Measurements from ENCODE around the gene RIOX2.

RIOX2 gene

DNA sequence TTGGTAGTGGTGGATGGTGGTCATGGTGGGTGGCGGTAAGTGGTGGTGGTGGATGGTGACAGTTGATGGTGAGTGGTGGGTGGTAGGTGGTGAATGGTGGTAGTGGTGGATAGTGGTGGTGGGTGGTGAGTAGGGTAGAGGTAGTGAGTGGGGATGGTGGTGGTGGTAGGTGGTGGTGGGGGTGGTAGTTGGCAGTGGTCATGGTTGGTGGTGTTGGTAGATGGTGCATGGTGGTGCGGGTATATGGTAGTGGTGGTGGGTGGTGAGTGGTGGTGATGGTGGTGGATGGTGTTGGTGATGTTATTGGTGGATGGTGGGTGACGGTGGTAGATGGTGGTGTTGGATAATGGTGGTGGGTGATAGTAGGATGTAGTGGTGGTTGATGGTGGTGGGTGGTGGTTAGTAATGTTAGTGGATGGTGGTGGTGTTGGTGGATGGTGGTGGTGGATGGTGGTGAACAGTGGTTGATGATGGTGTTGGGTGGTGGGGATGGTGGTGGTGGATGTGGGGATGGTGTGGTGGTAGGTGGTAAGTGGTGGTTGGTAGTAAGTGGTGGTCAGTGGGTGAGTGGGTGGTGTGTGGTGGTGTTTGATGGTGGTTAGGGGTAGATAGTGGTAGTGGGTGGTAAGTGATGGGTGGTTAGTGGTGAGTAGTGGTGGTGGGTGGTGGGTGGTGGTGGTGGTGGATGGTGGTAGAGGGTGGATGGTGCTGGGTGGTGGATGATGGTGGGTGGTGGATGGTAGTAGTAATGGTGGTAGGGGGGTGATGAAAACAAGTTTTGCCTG, 16.7 kb upstream of the RIOX2 start:
- no peak for DNase-seq

GRCh38 chr3:97987306-97987705, 15.1 kb upstream of the RIOX2 start:
- DNase-seq = no peak

- DNase-seq = no peak
Measured at GRCh38 chr3:97983933-97984491, 11.8 kb upstream of the RIOX2 start.

DNA sequence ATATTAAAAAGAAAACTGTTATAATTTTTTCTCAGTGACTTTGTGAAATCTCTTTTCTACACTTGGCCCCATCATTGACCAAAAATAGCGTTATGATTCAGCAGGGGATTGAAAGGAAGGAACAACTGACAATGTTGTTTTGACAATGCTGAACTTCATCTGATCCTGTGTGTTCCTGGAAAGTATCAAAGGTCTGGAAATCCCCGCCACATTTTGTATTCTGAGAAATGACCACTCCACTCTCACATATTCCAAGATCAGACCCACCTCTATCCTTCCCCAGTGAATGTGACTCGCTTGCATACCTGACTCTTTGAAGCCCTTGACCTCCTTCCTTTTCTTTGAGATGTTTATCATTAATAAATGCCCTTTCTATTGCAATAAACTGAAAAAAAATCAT, 9.7 kb upstream of the RIOX2 start:
- DNase-seq = no peak

DNA sequence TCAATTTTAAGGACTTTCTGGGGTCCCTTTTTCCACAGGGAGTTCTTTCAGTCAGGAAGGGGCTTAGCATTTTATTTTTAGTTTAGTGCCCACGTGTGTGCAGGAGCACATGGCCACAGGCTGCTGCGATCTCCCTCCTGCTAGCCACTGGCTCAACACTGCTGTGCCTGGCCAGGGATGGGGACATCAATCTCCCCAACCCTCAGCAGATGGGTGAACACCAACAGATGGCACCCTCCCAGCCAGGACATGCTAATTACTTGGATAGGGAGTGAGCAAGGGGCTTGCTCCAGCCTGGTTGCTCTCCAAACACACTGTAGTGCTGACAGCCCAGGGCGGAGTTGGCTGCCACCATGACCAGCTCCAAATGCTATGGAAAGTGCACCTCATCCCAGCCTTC, 7.4 kb upstream of the RIOX2 start:
- no peak for DNase-seq

DNA sequence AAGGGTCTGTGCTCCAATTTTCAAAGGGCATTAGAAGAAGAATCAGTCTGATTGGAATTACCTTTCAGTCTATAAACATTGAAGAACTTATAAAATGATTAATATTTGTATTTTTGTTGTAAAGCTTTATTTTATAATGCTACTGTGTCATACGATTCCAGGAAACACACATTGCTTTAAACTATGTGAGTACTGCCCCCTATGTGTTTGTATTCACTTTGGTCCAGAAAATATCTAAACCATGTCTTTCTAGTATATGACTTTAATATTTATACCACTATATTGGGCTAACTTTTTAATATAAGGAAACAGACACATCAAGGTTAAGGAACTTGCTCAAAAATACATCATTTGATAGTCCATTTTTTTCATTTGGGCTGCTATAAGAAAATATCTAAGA, 3.2 kb upstream of the RIOX2 start:
- DNase-seq = no peak

GRCh38 chr3:97974996-97975395, 2.8 kb upstream of the RIOX2 start:
- DNase-seq = no peak

GRCh38 chr3:97972976-97973375, 745 bp upstream of the RIOX2 start:
- DNase-seq = no peak

- DNase-seq = no peak
Measured at GRCh38 chr3:97970956-97971620, 1.1 kb downstream of the RIOX2 start.

- no peak for DNase-seq
Measured at GRCh38 chr3:97970156-97970555, 2.1 kb downstream of the RIOX2 start.

GRCh38 chr3:97969541-97969940, 2.7 kb downstream of the RIOX2 start:
- no peak for DNase-seq

DNA sequence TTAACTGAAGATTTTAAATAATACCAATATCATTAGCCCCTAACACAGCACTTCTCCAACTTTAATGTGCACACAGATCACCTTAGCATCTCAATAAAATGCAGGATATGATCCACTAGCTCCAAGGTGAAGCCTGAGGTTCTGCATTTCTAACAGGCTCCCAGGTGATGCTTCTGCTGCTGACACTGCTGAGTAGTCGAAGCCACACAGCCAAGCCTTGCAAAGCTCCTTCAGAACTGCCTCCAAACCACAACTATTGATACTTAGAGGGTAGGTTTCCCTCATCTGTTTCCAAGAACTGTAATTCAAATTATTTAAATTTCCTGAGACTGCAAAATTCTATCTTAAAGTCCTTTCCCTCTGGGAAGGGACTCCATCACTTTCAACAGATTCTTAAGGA, 3.9 kb downstream of the RIOX2 start:
- DNase-seq = no peak

- DNase-seq = no peak
Measured at GRCh38 chr3:97967966-97968365, 4.3 kb downstream of the RIOX2 start.

DNA sequence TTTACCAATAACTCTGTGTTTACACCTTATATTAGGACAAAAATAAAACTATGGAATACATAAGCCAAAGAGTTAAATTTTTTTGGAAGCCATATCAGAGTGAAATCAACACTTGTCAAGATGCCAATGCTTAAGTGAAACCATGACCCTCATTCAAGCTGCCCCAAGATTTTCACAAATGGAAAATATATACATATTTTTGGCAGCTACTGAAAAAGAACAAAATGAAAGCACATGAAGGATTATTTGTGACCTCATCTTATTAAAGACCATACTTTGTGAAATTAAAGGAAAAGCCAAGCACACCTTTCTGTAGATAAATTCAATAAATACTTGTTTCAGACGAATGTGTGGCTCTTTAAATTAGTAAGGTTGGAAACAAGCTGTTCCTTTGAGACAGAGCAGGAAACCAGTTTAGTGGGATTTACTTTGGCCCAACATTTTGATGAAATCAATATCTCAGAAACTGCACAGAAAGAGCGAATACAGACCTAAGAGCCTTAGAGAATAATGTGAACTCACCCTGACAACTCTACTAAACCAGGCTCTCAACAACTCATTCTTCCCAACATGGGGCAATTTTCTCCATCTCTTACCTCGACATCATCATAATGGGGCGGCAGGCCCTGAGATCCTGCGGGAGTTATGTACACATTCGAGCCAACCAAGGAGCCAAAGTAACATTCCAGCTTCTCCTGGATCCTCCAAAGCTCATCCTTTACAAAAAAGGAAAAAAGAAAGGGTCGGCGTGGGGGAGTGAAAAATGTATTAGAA, 11.1 kb downstream of the RIOX2 start:
- no peak for DNase-seq

DNA sequence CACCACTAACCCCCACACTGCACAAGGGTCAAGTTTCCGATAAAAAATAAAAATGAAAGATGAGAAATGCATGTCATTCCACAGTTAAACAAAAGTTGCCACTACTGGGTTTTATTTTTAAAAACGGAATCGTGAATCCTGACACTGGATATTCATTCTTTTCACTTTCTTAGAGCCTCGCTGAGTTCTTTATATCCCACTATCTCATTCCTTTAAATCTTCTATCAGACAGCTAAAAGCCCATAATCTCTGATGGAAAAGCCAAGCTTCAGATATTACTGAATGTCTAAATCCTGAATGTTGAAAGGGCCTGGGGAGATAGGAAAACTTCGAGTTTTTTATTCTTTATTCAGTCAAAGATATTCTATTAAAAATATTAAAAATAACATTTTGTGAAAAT, 11.7 kb downstream of the RIOX2 start:
- DNase-seq = no peak

DNA sequence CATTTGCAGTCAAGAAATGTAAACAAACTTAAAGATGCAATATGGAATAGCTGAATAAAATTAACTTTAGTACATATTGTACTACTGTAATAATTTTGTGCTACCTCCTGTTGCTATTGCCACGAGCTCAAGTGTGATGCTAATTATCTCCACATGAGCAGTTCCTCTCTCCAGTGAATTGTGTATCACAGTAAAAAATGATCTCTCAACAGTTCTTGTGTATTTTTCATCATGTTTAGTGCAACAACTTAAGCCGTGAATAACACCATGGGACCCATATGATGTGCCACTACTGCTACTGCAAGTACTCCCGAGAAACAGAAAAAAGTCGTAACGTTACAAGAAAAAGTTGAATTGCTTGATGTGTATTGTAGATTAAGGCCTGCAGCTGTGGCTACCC, 12.4 kb downstream of the RIOX2 start:
- no peak for DNase-seq

DNA sequence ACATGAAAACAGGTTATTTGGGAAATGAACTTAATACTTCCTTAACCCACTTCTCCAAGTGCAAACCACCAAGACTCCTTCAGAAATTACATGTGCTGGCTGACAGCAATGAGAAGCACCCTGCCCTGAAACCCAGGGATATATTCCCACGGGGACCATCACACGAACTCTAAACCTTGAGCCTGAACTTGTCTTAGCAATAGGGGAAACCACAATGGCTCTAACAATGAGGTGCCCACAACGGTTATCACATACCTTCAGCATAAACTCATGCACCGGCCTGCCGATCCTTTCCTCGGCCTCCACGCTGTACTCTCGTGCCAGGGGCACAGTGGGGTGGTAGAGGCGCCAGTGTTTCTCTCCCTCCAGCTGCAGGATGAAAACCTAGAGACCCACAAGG, 13.4 kb downstream of the RIOX2 start:
- no peak for DNase-seq

GRCh38 chr3:97958396-97958795, 13.8 kb downstream of the RIOX2 start:
- no peak for DNase-seq

GRCh38 chr3:97957617-97958311, 14.5 kb downstream of the RIOX2 start:
- no peak for DNase-seq

DNA sequence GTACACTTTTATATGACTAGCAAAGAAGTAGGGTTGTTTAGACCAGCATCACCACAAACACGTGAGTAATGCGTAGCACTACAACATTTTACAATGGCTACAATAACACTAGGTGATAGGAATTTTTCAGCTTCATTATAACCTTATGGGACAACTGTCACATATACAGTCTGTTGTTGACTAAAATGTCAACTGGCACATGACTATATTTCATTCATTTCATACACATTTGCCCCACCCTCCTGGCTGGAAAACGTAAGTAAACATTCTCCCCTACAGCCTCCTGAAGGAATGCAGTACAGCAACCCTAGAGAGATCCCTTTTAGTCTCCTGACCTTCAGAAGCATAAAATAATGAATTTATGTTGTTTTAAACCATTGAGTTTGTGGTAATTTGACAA, 16.2 kb downstream of the RIOX2 start:
- DNase-seq = no peak

GRCh38 chr3:97954228-97954827, 17.9 kb downstream of the RIOX2 start:
- DNase-seq = no peak

DNA sequence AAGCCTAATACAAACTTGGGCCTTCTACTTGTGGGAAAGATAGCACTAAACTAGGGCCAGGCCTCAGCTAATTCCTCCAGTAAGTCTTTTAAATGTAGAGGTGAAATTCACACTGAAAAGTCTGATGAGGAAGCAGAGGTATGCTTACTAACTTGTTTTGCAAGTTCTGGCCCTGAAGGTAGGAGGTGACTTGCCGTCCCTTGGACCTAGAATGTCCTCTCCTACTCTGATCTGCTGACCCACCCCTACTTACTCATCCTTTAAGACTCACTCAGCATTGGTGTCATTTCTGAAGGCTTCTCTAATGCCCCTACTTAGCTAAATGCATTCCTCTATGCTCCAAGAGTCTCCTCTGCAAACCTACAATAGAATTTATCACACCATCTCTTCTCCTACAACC, 19.4 kb downstream of the RIOX2 start:
- no peak for DNase-seq

DNA sequence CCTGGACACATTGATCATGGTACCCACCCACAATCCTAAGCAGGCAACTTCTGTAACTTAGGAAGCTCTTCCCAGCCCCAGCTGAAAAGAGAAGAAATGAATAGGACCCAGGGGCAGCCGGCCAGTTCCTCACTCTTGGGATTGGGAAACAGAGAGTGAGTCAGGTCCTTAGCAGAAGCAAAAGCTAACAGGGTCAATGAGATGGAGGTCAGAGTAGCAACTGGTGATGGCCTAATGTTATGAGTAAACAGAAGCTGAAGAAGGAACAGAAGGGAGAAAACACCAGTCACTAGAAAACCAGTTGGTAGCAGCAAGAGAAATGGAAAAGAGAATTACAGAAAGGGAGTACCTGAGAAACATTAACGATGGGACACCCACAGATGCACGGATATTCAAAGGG, 20.0 kb downstream of the RIOX2 start:
- DNase-seq = no peak
